WTC11 (cell line): ENCODE data around the gene ST6GALNAC1. TPM values are rescaled to one million over a fixed set of nuclear protein-coding genes. Genes with fewer than 3 reads are reported as not detected.

Experiments used
- ATAC-seq: fragments of 200-7000 bp; cut with Tn5 transposase; 2 replicates; pipeline ENCODE4 v1.10.0; 2021; ENCODE audit warnings: mild to moderate bottlenecking, moderate library complexity
- CTCF ChIA-PET: fragments of 300-600 bp; sonication (Branson Sonifier 250); formaldehyde crosslinking; loops from one replicate; lab custom pipeline; 2021; ENCODE audit warnings: antibody characterized with exemption; lab: Charles Lee
- POLR2A ChIA-PET: fragments of 350-600 bp; sonication (Branson Sonifier 250); formaldehyde crosslinking; loops from one replicate; lab custom pipeline; 2021; ENCODE audit warnings: antibody characterized with exemption; lab: Charles Lee
- DNase-seq: peaks from one replicate; pipeline ENCODE4 v3.0.0; 2021; ENCODE audit warnings: low spot score
- H3K27ac Mint-ChIP-seq: 2 replicates; pipeline ENCODE4 v1.8.0; 2021; ENCODE audit warnings: mixed read lengths
- H3K27me3 Mint-ChIP-seq: 2 replicates; pipeline ENCODE4 v1.8.0; 2021; ENCODE audit warnings: low read depth, mild to moderate bottlenecking, moderate library complexity, mixed read lengths
- H3K36me3 Mint-ChIP-seq: 2 replicates; pipeline ENCODE4 v1.8.0; 2021; ENCODE audit warnings: mixed read lengths
- H3K4me1 Mint-ChIP-seq: 2 replicates; pipeline ENCODE4 v1.8.0; 2022; ENCODE audit warnings: mixed read lengths
- H3K4me3 Mint-ChIP-seq: 2 replicates; pipeline ENCODE4 v1.8.0; 2021; ENCODE audit warnings: mild to moderate bottlenecking, moderate library complexity, mixed read lengths
- H3K9me3 Mint-ChIP-seq: 2 replicates; pipeline ENCODE4 v1.8.0; 2021; ENCODE audit warnings: mixed read lengths
- ARID4B ChIP-seq: sonication (generic); formaldehyde crosslinking; IDR thresholded peaks from 2 replicates; pipeline ENCODE4 v1.8.0; 2023; ENCODE audit warnings: missing genetic modification reagents, mild to moderate bottlenecking, borderline replicate concordance
- CBFB ChIP-seq: sonication (generic); formaldehyde crosslinking; IDR thresholded peaks from 2 replicates; pipeline ENCODE4 v1.8.1; 2022; ENCODE audit warnings: mild to moderate bottlenecking, low read depth, missing genetic modification reagents
- ETV6 ChIP-seq: sonication (generic); formaldehyde crosslinking; IDR thresholded peaks from 2 replicates; pipeline ENCODE4 v1.8.1; 2022; ENCODE audit warnings: mild to moderate bottlenecking, missing genetic modification reagents
- FOXJ3 ChIP-seq: sonication (generic); formaldehyde crosslinking; IDR thresholded peaks from 2 replicates; pipeline ENCODE4 v1.9.0; 2021; ENCODE audit warnings: missing genetic modification reagents, mild to moderate bottlenecking, borderline replicate concordance
- HMGA2 ChIP-seq: fragments of 250-450 bp; sonication (Bioruptor Pico); IDR thresholded peaks from 2 replicates; pipeline ENCODE4 v1.4.0; 2021; ENCODE audit warnings: mild to moderate bottlenecking, moderate library complexity
- MAX ChIP-seq: sonication (generic); formaldehyde crosslinking; IDR thresholded peaks from 2 replicates; pipeline ENCODE4 v1.8.0; 2022; ENCODE audit warnings: mild to moderate bottlenecking, missing genetic modification reagents
- NR1H2 ChIP-seq: sonication (generic); formaldehyde crosslinking; IDR thresholded peaks from 2 replicates; pipeline ENCODE4 v1.9.0; 2021; ENCODE audit warnings: mild to moderate bottlenecking, moderate library complexity, missing genetic modification reagents
- OVOL2 ChIP-seq: fragments of 250-450 bp; sonication (Bioruptor Pico); IDR thresholded peaks from 2 replicates; pipeline ENCODE4 v1.9.0; 2021; ENCODE audit warnings: mild to moderate bottlenecking, borderline replicate concordance
- PREB ChIP-seq: sonication (generic); formaldehyde crosslinking; IDR thresholded peaks from 2 replicates; pipeline ENCODE4 v1.8.1; 2022; ENCODE audit warnings: mild to moderate bottlenecking, missing genetic modification reagents, moderate library complexity, borderline replicate concordance
- RELA ChIP-seq: sonication (generic); formaldehyde crosslinking; IDR thresholded peaks from 2 replicates; pipeline ENCODE4 v1.8.1; 2022; ENCODE audit warnings: missing genetic modification reagents, mild to moderate bottlenecking, borderline replicate concordance
- SMAD3 ChIP-seq: sonication (generic); formaldehyde crosslinking; IDR thresholded peaks from 2 replicates; pipeline ENCODE4 v1.8.0; 2022; ENCODE audit warnings: missing genetic modification reagents, mild to moderate bottlenecking, borderline replicate concordance
- SMAD4 ChIP-seq: sonication (generic); formaldehyde crosslinking; IDR thresholded peaks from 2 replicates; pipeline ENCODE4 v1.8.0; 2022; ENCODE audit warnings: mild to moderate bottlenecking, missing genetic modification reagents
- SOX15 ChIP-seq: fragments of 250-450 bp; sonication (Bioruptor Pico); IDR thresholded peaks from 2 replicates; pipeline ENCODE4 v1.9.0; 2021; ENCODE audit warnings: mild to moderate bottlenecking
- TCF7 ChIP-seq: sonication (generic); formaldehyde crosslinking; IDR thresholded peaks from 2 replicates; pipeline ENCODE4 v1.8.0; 2022; ENCODE audit warnings: mild to moderate bottlenecking, low read depth, missing genetic modification reagents, moderate library complexity
- USF1 ChIP-seq: sonication (generic); formaldehyde crosslinking; IDR thresholded peaks from 2 replicates; pipeline ENCODE4 v1.8.0; 2022; ENCODE audit warnings: mild to moderate bottlenecking, missing genetic modification reagents
- ZNF219 ChIP-seq: sonication (generic); formaldehyde crosslinking; IDR thresholded peaks from 2 replicates; pipeline ENCODE4 v1.8.0; 2023; ENCODE audit warnings: missing genetic modification reagents, mild to moderate bottlenecking, borderline replicate concordance
- ZNF396 ChIP-seq: fragments of 250-450 bp; sonication (Bioruptor Pico); IDR thresholded peaks from 2 replicates; pipeline ENCODE4 v1.8.0; 2021; ENCODE audit warnings: mild to moderate bottlenecking, moderate library complexity, borderline replicate concordance
- ZNF416 ChIP-seq: fragments of 250-450 bp; sonication (Bioruptor Pico); IDR thresholded peaks from 2 replicates; pipeline ENCODE4 v1.9.0; 2021; ENCODE audit warnings: mild to moderate bottlenecking, inconsistent platforms
- ZNF425 ChIP-seq: fragments of 250-450 bp; sonication (Bioruptor Pico); conservative IDR thresholded peaks from 2 replicates; pipeline ENCODE4 v1.9.0; 2021; ENCODE audit warnings: mild to moderate bottlenecking
- total RNA-seq: library from RNA; stranded (reverse); gene quantifications from 3 replicates; pipeline ENCODE4 v1.2.3, GENCODE V29; 2021

The ST6GALNAC1 gene
- total RNA-seq, 1 experiment from 2014 or later = 0.13 TPM

GRCh38 chr17:76630151-76630550 lies 13.4 kb downstream of the ST6GALNAC1 start (continued):
- no peak for TF ChIP-seq ARID4B (CRISPR knock-in tag)
- no peak for TF ChIP-seq HMGA2 (CRISPR knock-in tag)
- no peak for TF ChIP-seq PREB

GRCh38 chr17:76627510-76627909 lies 16.0 kb downstream of the ST6GALNAC1 start:
- TF ChIP-seq SOX15 = no peak
- no peak for TF ChIP-seq TCF7 (CRISPR knock-in tag)
- TF ChIP-seq RELA (CRISPR knock-in tag) = no peak
- TF ChIP-seq ARID4B (CRISPR knock-in tag) = no peak
- no peak for TF ChIP-seq ZNF396 (CRISPR knock-in tag)
- no peak for TF ChIP-seq CBFB (CRISPR knock-in tag)
- TF ChIP-seq ZNF219 (CRISPR knock-in tag) = no peak
- no peak for TF ChIP-seq SMAD3 (CRISPR knock-in tag)
- TF ChIP-seq MAX = no peak
- TF ChIP-seq OVOL2 = no peak
- no peak for TF ChIP-seq SMAD4
- TF ChIP-seq FOXJ3 (CRISPR knock-in tag) = no peak
- TF ChIP-seq USF1 (CRISPR knock-in tag) = no peak
- no peak for TF ChIP-seq ZNF425 (CRISPR knock-in tag)
- no peak for TF ChIP-seq ZNF416
- TF ChIP-seq ETV6 (CRISPR knock-in tag) = no peak
- TF ChIP-seq NR1H2 (CRISPR knock-in tag) = no peak
- Mint-ChIP-seq H3K27me3 (0 out of 2 replicates have a peak, but pooled peaks cover 5% of the 10 kb centered on the region), H3K36me3 (no peaks in the 10 kb centered on the region), H3K4me3 (no peak overlapping the region), H3K27ac (no peak overlapping the region), H3K4me1 (peaks cover 24% of the 10 kb centered on the region), H3K9me3 (no peaks in the 10 kb centered on the region)
- ChIA-PET CTCF (interaction anchor here (0.9 to 1.3 kb wide), 2 partner anchors 10 to 104 kb away, joined by 3 to 4 read pairs; no protein-coding TSS in a partner anchor), POLR2A (no interaction called here)
- DNase-seq (no peak), ATAC-seq (no peak)
